DND-41 (cell line): ENCODE measurements around the gene RABGAP1L.

Source experiments
- ATAC-seq: fragments of 200-7000 bp; cut with Tn5 transposase; 3 replicates; pipeline ENCODE4 v1.9.1; 2021; ENCODE audit warnings: low read depth; ENCODE audit not compliant: insufficient read depth
- DNase-seq: peaks from one replicate; pipeline ENCODE4 v3.0.0-alpha.2; 2020
- H2AFZ ChIP-seq: 2 replicates; pipeline ENCODE4 v1.6.0; 2012; ENCODE audit warnings: low read depth, low read length
- H3K27ac ChIP-seq: 2 replicates; pipeline ENCODE4 v1.5.1; 2012; ENCODE audit warnings: low read length, inconsistent platforms
- H3K27me3 ChIP-seq: fragments of 200-600 bp; sonication (generic); 2 replicates; pipeline ENCODE4 v1.6.0; 2012; ENCODE audit warnings: low read length, mild to moderate bottlenecking, inconsistent platforms; ENCODE audit not compliant: insufficient read depth, poor library complexity
- H3K36me3 ChIP-seq: 2 replicates; pipeline ENCODE4 v1.5.1; 2012; ENCODE audit warnings: low read length, inconsistent platforms; ENCODE audit not compliant: insufficient read depth
- H3K4me1 ChIP-seq: 2 replicates; pipeline ENCODE4 v1.5.1; 2012; ENCODE audit warnings: mild to moderate bottlenecking, low read length; ENCODE audit not compliant: insufficient read depth
- H3K4me2 ChIP-seq: 2 replicates; pipeline ENCODE4 v1.6.0; 2012; ENCODE audit warnings: mild to moderate bottlenecking, moderate library complexity, low read length, inconsistent platforms; ENCODE audit not compliant: insufficient read depth
- H3K4me3 ChIP-seq, 2 experiments: fragments of 200-600 bp in 1 of 2; shearing (Covaris generic) in 1 of 2; 2 replicates each; pipeline ENCODE4 v1.5.1; 2012 to 2016; ENCODE audit warnings: inconsistent platforms in 2 of 2, low read length in 2 of 2, mild to moderate bottlenecking in 2 of 2, low read depth in 1 of 2, moderate library complexity in 1 of 2
- H3K79me2 ChIP-seq: 2 replicates; pipeline ENCODE4 v1.6.0; 2012; ENCODE audit warnings: low read length, inconsistent platforms; ENCODE audit not compliant: insufficient read depth
- H3K9ac ChIP-seq: 2 replicates; pipeline ENCODE4 v1.6.0; 2012; ENCODE audit warnings: low read depth, mild to moderate bottlenecking, inconsistent platforms, low read length, moderate library complexity
- H3K9me3 ChIP-seq: 2 replicates; pipeline ENCODE4 v1.5.1; 2012; ENCODE audit warnings: low read length, moderate library complexity, mild to moderate bottlenecking, inconsistent platforms; ENCODE audit not compliant: insufficient read depth, severe bottlenecking
- H4K20me1 ChIP-seq: 2 replicates; pipeline ENCODE4 v1.6.0; 2012; ENCODE audit warnings: low read length; ENCODE audit not compliant: insufficient read depth
- CTCF ChIP-seq: IDR thresholded peaks from 2 replicates; pipeline ENCODE4 v1.5.1; 2012; ENCODE audit warnings: borderline replicate concordance, low read length, moderate library complexity, mild to moderate bottlenecking; ENCODE audit not compliant: poor library complexity, severe bottlenecking; ENCODE audit errors: extremely low read depth
- EZH2 ChIP-seq: IDR thresholded peaks from 3 replicates; pipeline ENCODE4 v1.6.1; 2012; ENCODE audit warnings: borderline replicate concordance, low read depth, mild to moderate bottlenecking, moderate library complexity, low read length, inconsistent platforms; ENCODE audit not compliant: severe bottlenecking

The RABGAP1L gene

GRCh38 chr1:174157157-174157806 is 2.0 kb upstream of the RABGAP1L start:
- no peaks in the 10 kb centered on the region; the same call in 1 of the 2 replicates for H3K36me3 ChIP-seq
- H3K9ac ChIP-seq = no peak overlapping the region
- H3K4me2 ChIP-seq = no peak overlapping the region; the same call in 1 of the 2 replicates
- H3K4me1 ChIP-seq = peaks cover 29% of the 10 kb centered on the region
- TF ChIP-seq EZH2 (no peak), CTCF (no peak)
- ATAC-seq (no peak), DNase-seq (no peak)
- no peak overlapping the region for H3K4me3 ChIP-seq
- H4K20me1 ChIP-seq = no peaks in the 10 kb centered on the region
- peaks cover 19% of the 10 kb centered on the region for H3K79me2 ChIP-seq
- no peaks in the 10 kb centered on the region for H3K27me3 ChIP-seq
- no peak overlapping the region for H2AFZ ChIP-seq
- H3K27ac ChIP-seq = no peak overlapping the region
- no peaks in the 10 kb centered on the region for H3K9me3 ChIP-seq

- peaks cover 29% of the 10 kb centered on the region for H3K4me1 ChIP-seq
- ATAC-seq (peak; percentile 17), DNase-seq (no peak)
- TF ChIP-seq CTCF (no peak), EZH2 (no peak)
- H3K79me2 ChIP-seq = peaks cover 27% of the 10 kb centered on the region
- H3K9ac ChIP-seq = peak overlapping the region; percentile 77
- no peaks in the 10 kb centered on the region for H4K20me1 ChIP-seq
- no peaks in the 10 kb centered on the region for H3K9me3 ChIP-seq
- H3K27me3 ChIP-seq = no peaks in the 10 kb centered on the region
- peak overlapping the region; percentile 82 for H3K4me2 ChIP-seq
- peak overlapping the region; percentile 91 for H3K27ac ChIP-seq
- peak overlapping the region; percentile 84 for H2AFZ ChIP-seq
- no peaks in the 10 kb centered on the region; the same call in 1 of the 2 replicates for H3K36me3 ChIP-seq
- peak overlapping the region; percentile 32 to 72 for H3K4me3 ChIP-seq
Measured at GRCh38 chr1:174158767-174159251, 511 bp upstream of the RABGAP1L start.

- no peak for DNase-seq
- no peaks in the 10 kb centered on the region for H3K9me3 ChIP-seq
- H4K20me1 ChIP-seq = no peaks in the 10 kb centered on the region
- peaks cover 29% of the 10 kb centered on the region for H3K4me1 ChIP-seq
- TF ChIP-seq EZH2 (no peak), CTCF (no peak)
- ATAC-seq = no peak
- peak overlapping the region; percentile 77 for H3K9ac ChIP-seq
- H3K36me3 ChIP-seq = no peaks in the 10 kb centered on the region; the same call in 1 of the 2 replicates
- peak overlapping the region; percentile 87 for H3K4me2 ChIP-seq
- peak overlapping the region; percentile 75 for H3K27ac ChIP-seq
- H3K27me3 ChIP-seq = no peaks in the 10 kb centered on the region
- H3K79me2 ChIP-seq = peaks cover 36% of the 10 kb centered on the region
- H2AFZ ChIP-seq = peak overlapping the region; percentile 83
- peak overlapping the region; percentile 72 to 87 for H3K4me3 ChIP-seq
Measured at GRCh38 chr1:174160109-174160473, 771 bp downstream of the RABGAP1L start.
